Activated B cell treated with CpG ODN at 0.5 μM for 24 hours (primary cell): Measurements from ENCODE around the gene AGPS. TPM values are rescaled to one million over a fixed set of nuclear protein-coding genes. Genes with fewer than 3 reads are reported as not detected.

Experiments used
- ATAC-seq: fragments of 200-7000 bp; cut with Tn5 transposase; one replicate; pipeline ENCODE4 v1.10.0; 2021; ENCODE audit warnings: low read depth, mild to moderate bottlenecking, moderate library complexity
- CTCF ChIA-PET: fragments of 350-600 bp; sonication (Branson Sonifier 250); formaldehyde crosslinking; loops from one replicate; lab custom pipeline; 2021; ENCODE audit warnings: antibody characterized with exemption; lab: Charles Lee
- POLR2A ChIA-PET: fragments of 350-600 bp; sonication (Branson Sonifier 250); formaldehyde crosslinking; loops from one replicate; lab custom pipeline; 2021; ENCODE audit warnings: antibody characterized with exemption; lab: Charles Lee
- DNase-seq: peaks from one replicate; pipeline ENCODE4 v3.0.0; 2022
- H3K27ac Mint-ChIP-seq: one replicate; pipeline ENCODE4 v1.8.0; 2020; ENCODE audit warnings: mixed read lengths
- H3K27me3 Mint-ChIP-seq: one replicate; pipeline ENCODE4 v1.8.0; 2021; ENCODE audit warnings: mixed read lengths
- H3K36me3 Mint-ChIP-seq: one replicate; pipeline ENCODE4 v1.8.0; 2021; ENCODE audit warnings: low read depth, mixed read lengths
- H3K4me1 Mint-ChIP-seq: one replicate; pipeline ENCODE4 v1.8.0; 2021; ENCODE audit warnings: mixed read lengths
- H3K4me3 Mint-ChIP-seq: one replicate; pipeline ENCODE4 v1.8.0; 2020; ENCODE audit warnings: mild to moderate bottlenecking, mixed read lengths
- H3K9me3 Mint-ChIP-seq: one replicate; pipeline ENCODE4 v1.8.0; 2020; ENCODE audit warnings: mixed read lengths
- CTCF ChIP-seq: fragments of 200-600 bp; IDR thresholded peaks from one replicate; pipeline ENCODE4 v1.8.0; 2022; ENCODE audit warnings: antibody characterized with exemption, mild to moderate bottlenecking
- intact Hi-C: fragments of 100-400 bp; cut with micrococcal nuclease; formaldehyde crosslinking; loops from one replicate; pipeline ENCODE4 v1.15.1; 2024
- total RNA-seq: library from RNA; stranded (reverse); gene quantifications from 2 replicates; pipeline ENCODE4 v1.2.3, GENCODE V29; 2022

Gene AGPS
- total RNA-seq, 1 donor from 2014 or later = 29.9 TPM

GRCh38 chr2:177385151-177385550, 7.4 kb upstream of the AGPS start:
- ATAC-seq (no peak), DNase-seq (no peak)
- ChIA-PET POLR2A (no interaction called here), CTCF (interaction anchor here (1.3 kb wide), 1 partner anchor 340 kb away, joined by 3 read pairs; no protein-coding TSS in a partner anchor)
- intact Hi-C loops = no loop called here
- Mint-ChIP-seq H3K36me3 (peaks cover 4% of the 10 kb centered on the region), H3K4me1 (no peaks in the 10 kb centered on the region), H3K4me3 (no peak overlapping the region), H3K27me3 (no peaks in the 10 kb centered on the region), H3K9me3 (no peaks in the 10 kb centered on the region), H3K27ac (no peak overlapping the region)
- TF ChIP-seq CTCF = no peak

- intact Hi-C loops = loop anchor here (1.0 to 5.0 kb wide), 4 partner anchors 129 to 225 kb away; partner anchors contain the start of gene HNRNPA3
- no peaks in the 10 kb centered on the region for H3K9me3 Mint-ChIP-seq
- ChIA-PET CTCF (interaction anchor here (1.0 to 4.3 kb wide), 5 partner anchors 56 to 227 kb away, joined by 3 to 19 read pairs (median 4); no protein-coding TSS in a partner anchor), POLR2A (interaction anchor here (0.7 to 2.4 kb wide), 8 partner anchors 9 to 226 kb away, joined by 3 to 26 read pairs (median 5); partner anchors contain the start of genes HNRNPA3 and NFE2L2)
- peaks cover 7% of the 10 kb centered on the region for H3K36me3 Mint-ChIP-seq
- no peaks in the 10 kb centered on the region for H3K27me3 Mint-ChIP-seq
- DNase-seq (no peak), ATAC-seq (no peak)
- H3K27ac Mint-ChIP-seq = peak overlapping the region; percentile 69
- H3K4me3 Mint-ChIP-seq = peak overlapping the region; percentile 92
- H3K4me1 Mint-ChIP-seq = peaks cover 42% of the 10 kb centered on the region
- no peak for TF ChIP-seq CTCF
Observed at GRCh38 chr2:177391822-177392372, 676 bp upstream of the AGPS start.

- H3K27ac Mint-ChIP-seq = peak overlapping the region; percentile 51
- peak overlapping the region; percentile 92 for H3K4me3 Mint-ChIP-seq
- DNase-seq (no peak), ATAC-seq (no peak)
- peaks cover 44% of the 10 kb centered on the region for H3K4me1 Mint-ChIP-seq
- no peaks in the 10 kb centered on the region for H3K27me3 Mint-ChIP-seq
- ChIA-PET CTCF (interaction anchor here (0.7 to 4.3 kb wide), 5 partner anchors 23 to 244 kb away, joined by 6 to 19 read pairs (median 6); no protein-coding TSS in a partner anchor), POLR2A (interaction anchor here (1.0 to 1.6 kb wide), 3 partner anchors 181 to 229 kb away, joined by 5 to 9 read pairs (median 5); no protein-coding TSS in a partner anchor)
- H3K9me3 Mint-ChIP-seq = no peaks in the 10 kb centered on the region
- H3K36me3 Mint-ChIP-seq = peaks cover 17% of the 10 kb centered on the region
- no peak for TF ChIP-seq CTCF
- intact Hi-C loops = loop anchor here (2.0 to 5.0 kb wide), 3 partner anchors 130 to 224 kb away; a partner anchor contains a TSS
Observed at GRCh38 chr2:177393203-177393755, 706 bp downstream of the AGPS start.

- H3K4me3 Mint-ChIP-seq = peak overlapping the region; percentile 92
- no peak for TF ChIP-seq CTCF
- H3K4me1 Mint-ChIP-seq = peaks cover 48% of the 10 kb centered on the region
- ATAC-seq (no peak), DNase-seq (no peak)
- H3K27me3 Mint-ChIP-seq = no peaks in the 10 kb centered on the region
- CTCF ChIA-PET = interaction anchor here (1.3 to 4.3 kb wide), 4 partner anchors 22 to 245 kb away, joined by 6 to 19 read pairs (median 8); no protein-coding TSS in a partner anchor
- intact Hi-C loops = loop anchor here (2.0 to 5.0 kb wide), 4 partner anchors 17 to 223 kb away; a partner anchor contains a TSS
- H3K9me3 Mint-ChIP-seq = no peaks in the 10 kb centered on the region
- H3K36me3 Mint-ChIP-seq = peaks cover 17% of the 10 kb centered on the region
- POLR2A ChIA-PET = interaction anchor here (1.0 to 1.6 kb wide), 2 partner anchors 182 to 229 kb away, joined by 5 read pairs; no protein-coding TSS in a partner anchor
- H3K27ac Mint-ChIP-seq = no peak overlapping the region
Observed at GRCh38 chr2:177393824-177394593, 1.4 kb downstream of the AGPS start.
